ENCODE measurements around the gene SIGMAR1. TPM values are rescaled to one million over a fixed set of nuclear protein-coding genes. Genes with fewer than 3 reads are reported as not detected.

SIGMAR1 gene
- total RNA-seq, 4 donors from 2014 or later = 18.9 to 35.7 (median 27.4) TPM

GRCh38 chr9:34585946-34586669, 51.5 kb downstream of the SIGMAR1 start:
- H3K27me3 ChIP-seq = no peaks in the 10 kb centered on the region
- in situ Hi-C loops (cut with MboI; ENCODE audit: low sequenced_read_pairs in 4 of 4) = no loop called here

GRCh38 chr9:34584970-34585369, 52.6 kb downstream of the SIGMAR1 start:
- Histone ChIP-seq H3K27ac (peak overlapping the region in 3 of 4 donors; percentile 22 to 88 (median 82)), H3K36me3 (no peaks in the 10 kb centered on the region), H3K9me3 (no peaks in the 10 kb centered on the region), H3K27me3 (no peaks in the 10 kb centered on the region), H3K4me3 (no peak overlapping the region), H3K4me1 (peaks cover 20 to 59% of the 10 kb centered on the region in 2 donors)
- DNase-seq (peak in 1 of 2 donors; percentile 55), ATAC-seq (peak; percentile 26 to 51)
- intact Hi-C loops (cut with DNase I; ENCODE audit: low total_unique reads) (no loop called here), in situ Hi-C loops (cut with MboI; ENCODE audit: low sequenced_read_pairs in 4 of 4) (no loop called here)
- TF ChIP-seq POLR2A (IDR thresholded peaks at IDR 0.05) (no peak), CTCF (IDR thresholded peaks at IDR 0.05 in 4 of 5, conservative IDR thresholded peaks at IDR 0.05 in 1 of 5) (no peak)

More at GRCh38 chr9:34585946-34586669, 51.5 kb downstream of the SIGMAR1 start:
- TF ChIP-seq POLR2A (IDR thresholded peaks at IDR 0.05) (no peak), CTCF (IDR thresholded peaks at IDR 0.05 in 4 of 5, conservative IDR thresholded peaks at IDR 0.05 in 1 of 5) (no peak)
- Histone ChIP-seq H3K36me3 (no peaks in the 10 kb centered on the region), H3K9me3 (no peaks in the 10 kb centered on the region), H3K4me1 (peaks cover 25 to 60% of the 10 kb centered on the region in 2 donors), H3K27ac (peak overlapping the region in 3 of 4 donors; percentile 82 to 93 (median 88)), H3K4me3 (peak overlapping the region in 3 of 4 donors; percentile 29 to 82 (median 56))
- no peak for DNase-seq
- intact Hi-C loops (cut with DNase I; ENCODE audit: low total_unique reads) = no loop called here
- no peak for ATAC-seq

Other genes with a start within 250 kb of the SIGMAR1 start
- 10 to 100 TPM; 29.5 to 58.4 (median 41.8) TPM for gene FAM219A, start 179.2 kb downstream of the SIGMAR1 start, total RNA-seq
- gene DNAI1, start 179.0 kb downstream of the SIGMAR1 start, total RNA-seq = under 1 TPM in 1 of 4 donors, not detected in 3; 0.49 TPM
- gene ENHO, start 114.8 kb downstream of the SIGMAR1 start, total RNA-seq = under 1 TPM in 1 of 4 donors, not detected in 3; 0.65 TPM
- gene CNTFR, start 48.1 kb downstream of the SIGMAR1 start, total RNA-seq = 100 to 1,000 TPM in 3 of 4 donors, 10 to 100 TPM in 1; 19.7 to 146 (median 118) TPM
- gene RPP25L, start 25.7 kb downstream of the SIGMAR1 start, total RNA-seq = 100 to 1,000 TPM in 2 of 4 donors, 10 to 100 TPM in 2; 53.7 to 138 (median 97.2) TPM
- 100 to 1,000 TPM in 2 of 4 donors, 10 to 100 TPM in 2; 62.8 to 174 (median 105) TPM for gene DCTN3, start 17.3 kb downstream of the SIGMAR1 start, total RNA-seq
- gene ARID3C, start 8.7 kb downstream of the SIGMAR1 start, total RNA-seq = not detected
- 10 to 100 TPM in 3 of 4 donors, 1 to 10 TPM in 1; 8.1 to 23.6 (median 20.0) TPM for gene GALT, start 8.9 kb upstream of the SIGMAR1 start, total RNA-seq
- gene IL11RA, start 14.4 kb upstream of the SIGMAR1 start, total RNA-seq = 10 to 100 TPM in 2 of 4 donors, 1 to 10 TPM in 2; 3.3 to 15.3 (median 11.6) TPM
- gene CCL27, start 24.9 kb upstream of the SIGMAR1 start, total RNA-seq = 1 to 10 TPM in 1 of 4 donors, not detected in 3; 1.7 TPM
- gene CCL19, start 53.5 kb upstream of the SIGMAR1 start, total RNA-seq = not detected
- 1 to 10 TPM in 1 of 4 donors, under 1 TPM in 2, not detected in 1; 0.87 to 1.9 (median 0.91) TPM for gene CCL21, start 72.3 kb upstream of the SIGMAR1 start, total RNA-seq

Measured in gastrocnemius medialis (tissue), 4 donors.